Ishikawa (cell line): ENCODE results near the gene SPSB4.

Experiments used
- CEBPB ChIP-seq: IDR thresholded peaks from 2 replicates; pipeline ENCODE4 v1.6.1; 2012
- CREB1 ChIP-seq: IDR thresholded peaks from 2 replicates; pipeline ENCODE4 v1.6.1; 2012; ENCODE audit warnings: low read depth
- EGR1 ChIP-seq: IDR thresholded peaks from 2 replicates; pipeline ENCODE4 v1.6.1; 2012
- EP300 ChIP-seq: IDR thresholded peaks from 2 replicates; pipeline ENCODE4 v1.6.1; 2012; ENCODE audit warnings: borderline replicate concordance
- MAX ChIP-seq: IDR thresholded peaks from 2 replicates; pipeline ENCODE4 v1.6.1; 2012
- RAD21 ChIP-seq: IDR thresholded peaks from 2 replicates; pipeline ENCODE4 v1.6.1; 2012; ENCODE audit warnings: low read depth
- REST ChIP-seq: IDR thresholded peaks from 2 replicates; pipeline ENCODE4 v1.6.1; 2012; ENCODE audit warnings: low read depth, mild to moderate bottlenecking
- TCF12 ChIP-seq: IDR thresholded peaks from 2 replicates; pipeline ENCODE4 v1.6.1; 2012; ENCODE audit warnings: low read depth
- USF1 ChIP-seq: IDR thresholded peaks from 2 replicates; pipeline ENCODE4 v1.6.1; 2012
- YY1 ChIP-seq: IDR thresholded peaks from 2 replicates; pipeline ENCODE4 v1.6.1; 2012; ENCODE audit warnings: low read depth

- TF ChIP-seq EP300 = no peak
- no peak for TF ChIP-seq CREB1
- TF ChIP-seq EGR1 = no peak
- no peak for TF ChIP-seq REST
- no peak for TF ChIP-seq TCF12
- TF ChIP-seq MAX = no peak
- no peak for TF ChIP-seq RAD21
- no peak for TF ChIP-seq USF1
- TF ChIP-seq YY1 = no peak
- no peak for TF ChIP-seq CEBPB
These were observed 31.9 kb upstream of the SPSB4 start for GRCh38 chr3:141019244-141019643.
